Erythroblast (primary cell): ENCODE results near the gene GOLPH3.

ENCODE experiments used
- GATA1 ChIP-seq: IDR thresholded peaks from 2 replicates; pipeline ENCODE4 v1.6.1; 2011; ENCODE audit warnings: low read depth, mild to moderate bottlenecking, control low read depth, low read length, moderate library complexity
- POLR2A ChIP-seq: IDR thresholded peaks from 2 replicates; pipeline ENCODE4 v1.6.1; 2011; ENCODE audit warnings: mild to moderate bottlenecking, low read length

GRCh38 chr5:32187675-32188074, 13.6 kb upstream of the GOLPH3 start:
- TF ChIP-seq POLR2A (no peak), GATA1 (no peak)
